HG02884 (cell line): ENCODE data around the gene TUT1.
"Not testable (repeated sequence)": the region's sequence is repeated elsewhere in the genome, so short reads cannot be mapped to it uniquely, and the experiment has no call there.

Experiments used
- ATAC-seq: cut with Tn5 transposase; IDR thresholded peaks from one replicate; pipeline ENCODE4 v1.9.1; 2021; ENCODE audit warnings: mild to moderate bottlenecking, moderate library complexity; ENCODE audit not compliant: unreplicated experiment

TUT1 gene

DNA sequence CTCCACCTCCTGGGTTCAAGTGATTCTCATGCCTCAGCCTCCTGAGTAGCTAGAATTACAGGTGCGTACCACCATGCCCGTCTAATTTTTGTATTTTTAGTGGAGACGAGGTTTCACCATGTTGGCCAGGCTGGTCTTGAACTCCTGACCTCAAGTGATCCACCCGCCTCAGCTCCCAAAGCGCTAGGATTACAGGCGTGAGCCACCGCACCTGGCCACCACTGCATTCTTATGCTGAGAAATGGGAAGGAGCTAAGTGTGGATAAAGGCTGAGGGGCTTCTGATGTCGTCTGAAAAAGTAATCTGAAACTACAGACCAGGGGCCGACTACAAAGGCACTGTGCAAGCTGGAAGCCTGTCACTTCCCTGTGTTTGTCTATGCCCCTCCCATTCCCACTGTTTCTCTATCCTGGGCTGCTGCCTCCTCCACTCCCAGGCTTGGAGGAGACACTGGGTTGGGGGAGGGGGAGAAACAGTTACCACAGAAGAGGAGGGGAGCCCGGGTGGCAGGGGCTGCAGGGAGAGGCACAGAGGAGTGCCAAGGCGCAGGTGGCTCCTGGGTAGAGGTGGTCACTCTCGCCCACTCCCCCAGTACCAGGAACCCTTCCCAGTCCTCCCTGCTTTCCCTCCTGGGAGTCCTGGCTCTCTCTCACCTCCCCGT, 13.3 kb upstream of the TUT1 start:
- no peak for ATAC-seq

GRCh38 chr11:62603776-62604299, 12.5 kb upstream of the TUT1 start:
- no peak for ATAC-seq

- ATAC-seq, result no peak
Observed at GRCh38 chr11:62603072-62603408, 11.7 kb upstream of the TUT1 start.

DNA sequence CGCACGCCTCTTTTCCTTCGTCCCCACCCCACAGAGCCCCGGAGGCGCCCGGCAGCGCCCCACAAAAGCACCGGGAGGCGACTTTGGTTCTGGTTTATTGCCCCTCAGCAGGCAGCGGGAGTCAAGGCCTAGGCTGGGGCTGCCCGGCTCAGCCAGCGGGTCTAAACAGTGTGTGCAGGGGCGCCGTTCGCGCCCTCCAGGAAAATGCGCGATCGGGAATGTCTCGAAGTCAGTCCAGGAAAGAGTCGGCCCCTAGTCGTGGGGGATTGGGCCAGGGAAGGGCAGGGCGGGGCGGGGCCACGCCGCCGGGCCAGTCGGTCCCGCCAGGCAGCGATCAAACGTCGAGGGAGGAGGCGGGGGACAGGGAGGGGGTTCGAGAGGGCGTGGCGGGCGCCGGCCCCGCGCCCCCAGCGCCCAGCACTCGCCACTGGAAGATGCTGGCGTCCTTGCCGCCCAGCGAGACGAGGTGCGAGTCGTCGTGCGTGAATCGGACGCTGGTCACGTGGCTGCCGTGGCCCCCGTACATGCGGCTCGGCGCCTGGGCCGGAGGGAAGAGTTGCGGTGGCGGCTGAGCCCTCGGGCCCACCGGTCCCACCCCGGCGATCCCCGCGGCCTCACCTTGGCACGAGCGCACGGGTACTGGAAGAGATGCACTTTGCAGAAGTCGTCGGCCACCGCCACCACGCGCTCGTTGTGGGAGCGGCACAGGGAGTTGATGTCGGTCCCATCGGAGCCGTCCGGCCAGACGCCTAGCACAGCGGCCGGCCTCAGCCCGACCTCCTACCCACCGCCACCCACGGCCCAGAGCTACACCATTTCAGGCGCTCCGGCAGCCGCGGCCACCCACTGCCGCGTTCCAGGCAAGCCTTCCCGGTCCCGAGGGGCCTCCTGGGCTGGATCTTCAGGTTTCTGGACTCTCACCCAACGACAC, 11.1 kb upstream of the TUT1 start:
- ATAC-seq, result no peak

GRCh38 chr11:62601372-62602140, 10.2 kb upstream of the TUT1 start, which contains the start of gene MTA2:
Gene MTA2 (minus strand): TSS chr11:62601865. CDS start chr11:62601450, 415 bp downstream.
- peak; percentile 68 for ATAC-seq

DNA sequence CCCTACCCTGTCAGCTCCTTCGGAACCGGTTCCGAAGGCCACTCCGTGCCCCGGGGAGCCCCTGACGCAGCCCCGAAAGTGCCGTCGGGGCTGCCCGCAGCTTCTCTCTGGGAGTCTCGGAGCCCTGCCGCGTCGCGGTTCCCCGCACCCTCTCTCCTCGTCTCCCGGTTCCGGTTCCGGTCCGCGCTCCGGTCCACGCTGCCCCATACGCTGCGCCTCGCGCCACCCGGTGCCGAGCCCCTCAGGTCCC, 9.7 kb upstream of the TUT1 start:
- ATAC-seq, result peak; percentile 8

DNA sequence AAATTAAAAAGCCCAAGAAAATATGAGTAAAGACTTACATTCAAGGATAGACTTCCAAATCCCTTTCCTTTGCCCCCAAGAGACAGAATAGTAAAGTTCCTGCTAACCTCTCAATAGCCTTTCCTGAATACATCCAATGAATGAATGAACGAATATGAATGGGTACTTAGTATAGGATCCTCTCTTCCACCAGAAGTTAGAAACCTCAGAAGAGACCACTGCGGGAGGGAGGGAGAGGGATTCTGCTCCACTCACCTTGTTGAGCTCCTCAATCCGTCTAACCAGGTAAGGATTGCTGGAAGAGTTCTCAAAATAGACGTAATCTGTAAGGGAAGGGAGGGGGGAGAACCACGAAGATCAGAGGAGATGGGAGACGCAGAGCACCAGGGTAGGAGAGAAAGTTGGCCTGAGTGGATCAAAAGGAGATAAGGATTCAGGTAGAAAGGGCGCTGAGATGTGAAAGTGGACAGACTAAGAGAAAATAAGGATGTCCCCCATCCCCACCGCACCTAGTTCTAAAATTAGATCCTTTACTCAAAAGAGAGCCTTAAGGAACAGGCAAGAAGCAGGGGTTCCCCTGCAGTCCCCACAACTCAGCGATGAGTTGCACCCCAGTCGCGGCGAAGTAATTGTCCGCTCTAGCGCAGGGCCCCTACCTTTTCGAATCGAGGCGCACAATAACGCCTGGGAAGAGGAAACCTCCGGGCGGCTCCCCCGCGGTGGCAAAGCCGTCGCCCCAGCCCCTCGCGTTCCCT, 9.2 kb upstream of the TUT1 start:
- no peak for ATAC-seq

GRCh38 chr11:62599901-62600300, 8.6 kb upstream of the TUT1 start:
- ATAC-seq, result no peak

DNA sequence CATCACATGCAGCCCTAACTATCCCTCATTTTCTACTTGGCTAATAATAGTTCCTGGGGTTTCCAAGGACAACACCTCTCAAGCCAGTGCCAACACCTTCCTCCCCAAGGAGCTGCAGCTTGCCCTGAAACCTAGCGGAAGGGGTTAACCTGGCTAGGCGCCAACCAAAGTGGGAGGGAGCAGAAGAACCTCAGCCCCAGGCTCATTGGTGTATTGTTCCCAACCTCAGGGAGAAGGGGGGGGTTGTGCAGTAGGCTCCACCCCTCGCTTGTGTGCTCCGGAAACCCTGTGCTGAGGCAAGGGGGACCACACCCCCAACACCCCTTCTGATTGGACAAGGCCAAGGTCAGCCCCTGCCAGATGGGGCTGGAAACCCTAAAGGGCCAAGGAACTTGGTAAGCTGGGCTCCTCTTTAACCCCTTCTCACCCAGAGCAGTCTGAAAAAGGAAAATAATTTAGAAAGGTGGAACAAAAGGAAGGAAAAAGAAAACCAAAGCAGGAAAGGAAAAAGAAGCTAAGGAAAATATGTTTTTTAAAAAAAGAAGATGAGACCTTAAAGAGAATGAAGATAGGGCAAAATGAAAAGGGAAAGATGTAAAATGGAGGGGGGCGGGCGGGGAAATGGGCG, 7.9 kb upstream of the TUT1 start:
- peak; percentile 35 for ATAC-seq

GRCh38 chr11:62595124-62595523, 3.8 kb upstream of the TUT1 start:
- ATAC-seq, result no peak

GRCh38 chr11:62593434-62594044, 2.2 kb upstream of the TUT1 start:
- ATAC-seq, result no peak

- no peak for ATAC-seq
Observed at GRCh38 chr11:62592989-62593421, 1.7 kb upstream of the TUT1 start.

GRCh38 chr11:62592146-62592815, 958 bp upstream of the TUT1 start:
- ATAC-seq, result no peak

DNA sequence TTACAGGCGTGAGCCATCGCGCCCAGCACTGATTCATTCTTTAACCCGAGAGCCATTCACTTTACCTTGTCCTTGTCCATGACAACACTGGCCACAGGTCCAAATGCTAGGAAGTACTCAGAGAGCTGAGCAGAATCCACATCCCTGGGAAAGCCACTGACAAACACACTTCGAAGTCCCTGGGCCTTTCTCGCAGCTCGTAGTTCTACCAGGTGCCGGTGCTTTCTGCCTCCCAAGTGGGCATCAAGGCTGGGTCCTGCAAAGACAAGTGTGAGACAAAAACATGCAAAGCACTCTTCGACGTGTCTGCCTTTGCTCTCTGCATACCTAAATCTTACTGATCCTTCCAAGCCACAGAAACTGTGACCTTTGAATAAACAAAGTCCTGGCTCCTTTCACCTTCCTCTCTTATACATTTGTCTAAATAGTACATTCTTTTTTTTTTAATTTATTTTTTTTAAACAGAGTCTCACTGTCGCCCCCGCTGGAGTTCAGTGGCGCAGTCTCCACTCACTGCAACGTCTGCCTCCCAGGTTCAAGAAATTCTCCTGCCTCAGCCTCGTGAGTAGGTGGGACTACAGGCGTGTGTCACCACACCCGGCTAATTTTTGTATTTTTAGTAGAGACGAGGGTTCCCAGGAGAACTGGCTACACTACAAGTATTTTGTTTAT, 2.2 kb downstream of the TUT1 start:
- no peak for ATAC-seq

DNA sequence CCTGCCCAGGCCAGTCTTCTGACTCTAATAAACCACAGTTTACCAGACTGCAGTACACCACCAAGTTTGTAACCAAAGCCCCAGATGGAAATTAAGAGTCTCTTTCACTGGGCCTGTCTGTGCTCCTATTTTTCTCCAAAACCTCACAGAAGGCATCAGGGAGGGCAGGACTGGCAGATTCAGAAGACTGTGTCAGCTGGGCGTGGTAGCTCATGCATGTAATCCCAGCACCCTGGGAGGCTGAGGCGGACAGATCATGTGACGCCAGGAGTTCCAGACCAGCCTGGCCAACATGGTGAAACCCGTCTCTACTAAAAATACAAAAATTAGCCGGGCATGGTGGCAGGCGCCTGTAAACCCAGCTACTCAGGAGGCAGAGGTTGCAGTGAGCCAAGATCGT, 6.0 kb downstream of the TUT1 start:
- not testable (repeated sequence) for ATAC-seq

DNA sequence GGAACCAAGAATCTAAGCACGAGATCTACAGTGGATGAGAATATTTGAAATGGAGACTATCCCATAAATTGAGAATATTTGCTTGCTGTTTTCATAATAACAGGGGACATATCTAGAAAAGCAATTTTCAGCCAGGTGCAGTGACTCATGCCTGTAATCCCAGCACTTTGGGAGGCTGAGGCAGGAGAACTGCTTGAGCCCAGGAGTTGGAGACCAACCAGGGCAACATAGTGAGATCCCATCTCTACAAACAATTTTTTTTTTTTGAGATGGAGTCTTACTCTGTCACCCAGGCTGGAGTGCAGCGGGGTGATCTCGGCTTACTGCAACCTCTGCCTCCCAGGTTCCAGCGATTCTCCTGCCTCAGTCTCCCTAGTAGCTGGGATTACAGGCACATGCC, 9.6 kb downstream of the TUT1 start:
- ATAC-seq, result not testable (repeated sequence)

- ATAC-seq, result no peak
Observed at GRCh38 chr11:62580959-62581715, 10.2 kb downstream of the TUT1 start.

- no peak for ATAC-seq
Observed at GRCh38 chr11:62579252-62579651, 12.1 kb downstream of the TUT1 start.
